HUES48 (cell line): ENCODE data around the gene SVEP1.

Source experiments
- H3K27ac ChIP-seq: one replicate; pipeline ENCODE4 v1.7.0; 2013; ENCODE audit warnings: low read depth, low read length, inconsistent platforms
- H3K27me3 ChIP-seq: 2 replicates; pipeline ENCODE4 v1.6.1; 2013; ENCODE audit warnings: mild to moderate bottlenecking, low read length; ENCODE audit not compliant: control insufficient read depth, insufficient read depth
- H3K36me3 ChIP-seq: 2 replicates; pipeline ENCODE4 v1.6.1; 2013; ENCODE audit warnings: low read length; ENCODE audit not compliant: control insufficient read depth, insufficient read depth
- H3K4me1 ChIP-seq: 2 replicates; pipeline ENCODE4 v1.6.1; 2013; ENCODE audit warnings: mild to moderate bottlenecking, low read length; ENCODE audit not compliant: control insufficient read depth, insufficient read depth
- H3K4me3 ChIP-seq: 2 replicates; pipeline ENCODE4 v1.5.1; 2013; ENCODE audit warnings: mild to moderate bottlenecking, low read depth, low read length
- H3K9ac ChIP-seq: 2 replicates; pipeline ENCODE4 v1.6.1; 2013; ENCODE audit warnings: mild to moderate bottlenecking, low read depth, low read length, moderate library complexity
- H3K9me3 ChIP-seq: 2 replicates; pipeline ENCODE4 v1.6.1; 2013; ENCODE audit warnings: low read length; ENCODE audit not compliant: control insufficient read depth, insufficient read depth

Gene SVEP1

DNA sequence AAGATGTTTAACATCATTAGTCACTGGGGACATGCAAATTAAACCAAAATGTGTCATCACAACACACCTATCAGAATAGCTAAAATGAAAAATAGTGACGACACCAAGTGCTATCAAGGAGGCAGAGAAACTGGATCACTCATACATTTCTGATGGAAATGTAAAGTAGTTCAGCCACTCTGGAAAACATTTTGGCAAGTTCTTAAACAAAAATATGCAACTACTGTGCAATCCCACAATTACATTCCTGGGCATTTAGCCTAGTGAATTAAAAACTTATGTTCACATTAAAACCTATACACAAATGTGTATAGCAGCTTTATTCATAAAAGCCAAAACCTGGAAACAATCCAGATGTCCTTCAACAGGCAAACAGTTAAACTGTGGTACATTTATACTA lies 53.1 kb downstream of the SVEP1 start:
- no peaks in the 10 kb centered on the region for H3K36me3 ChIP-seq
- 0 out of 2 replicates have a peak, but pooled peaks cover 3% of the 10 kb centered on the region for H3K9me3 ChIP-seq
- no peaks in the 10 kb centered on the region for H3K27me3 ChIP-seq
- H3K4me3 ChIP-seq: no peak overlapping the region
- H3K9ac ChIP-seq: no peak overlapping the region
- no peak overlapping the region for H3K27ac ChIP-seq
- no peaks in the 10 kb centered on the region for H3K4me1 ChIP-seq

GRCh38 chr9:110521206-110521605 lies 58.3 kb downstream of the SVEP1 start:
- Histone ChIP-seq H3K4me3 (no peak overlapping the region), H3K27me3 (no peaks in the 10 kb centered on the region), H3K4me1 (no peaks in the 10 kb centered on the region; the same call in 1 of the 2 replicates), H3K9ac (no peak overlapping the region), H3K27ac (no peak overlapping the region), H3K36me3 (no peaks in the 10 kb centered on the region), H3K9me3 (no peaks in the 10 kb centered on the region)

DNA sequence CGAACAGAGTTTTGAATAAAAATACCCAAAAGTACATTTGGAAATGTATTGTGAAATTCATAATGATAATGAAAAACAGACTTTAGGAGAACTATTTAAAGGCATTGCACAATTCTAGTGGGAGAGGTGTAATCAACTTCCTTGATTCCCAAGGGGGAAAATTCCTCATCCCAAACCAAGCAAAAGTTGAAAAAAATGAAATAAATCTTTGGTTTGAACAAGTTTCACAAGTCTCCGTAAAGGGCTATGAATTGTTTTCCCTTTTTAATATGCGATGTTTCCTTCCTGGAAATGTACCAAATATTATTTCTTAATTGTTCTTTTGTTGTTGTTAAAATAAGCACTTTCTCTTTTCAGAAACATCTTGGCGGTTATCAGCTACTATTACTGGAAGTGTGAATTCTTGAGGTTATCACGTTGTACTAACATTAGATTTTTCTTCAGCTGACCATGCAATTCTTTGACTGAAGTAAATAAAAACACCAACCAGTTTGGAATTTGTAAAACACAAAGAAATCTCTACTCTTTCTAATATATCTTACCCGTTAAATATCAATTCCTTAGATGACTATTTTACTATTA lies 59.3 kb downstream of the SVEP1 start:
- H3K27ac ChIP-seq: no peak overlapping the region
- no peaks in the 10 kb centered on the region; the same call in 1 of the 2 replicates for H3K4me1 ChIP-seq
- H3K27me3 ChIP-seq: no peaks in the 10 kb centered on the region
- no peak overlapping the region for H3K9ac ChIP-seq
- no peaks in the 10 kb centered on the region for H3K9me3 ChIP-seq
- no peak overlapping the region for H3K4me3 ChIP-seq
- no peaks in the 10 kb centered on the region for H3K36me3 ChIP-seq

DNA sequence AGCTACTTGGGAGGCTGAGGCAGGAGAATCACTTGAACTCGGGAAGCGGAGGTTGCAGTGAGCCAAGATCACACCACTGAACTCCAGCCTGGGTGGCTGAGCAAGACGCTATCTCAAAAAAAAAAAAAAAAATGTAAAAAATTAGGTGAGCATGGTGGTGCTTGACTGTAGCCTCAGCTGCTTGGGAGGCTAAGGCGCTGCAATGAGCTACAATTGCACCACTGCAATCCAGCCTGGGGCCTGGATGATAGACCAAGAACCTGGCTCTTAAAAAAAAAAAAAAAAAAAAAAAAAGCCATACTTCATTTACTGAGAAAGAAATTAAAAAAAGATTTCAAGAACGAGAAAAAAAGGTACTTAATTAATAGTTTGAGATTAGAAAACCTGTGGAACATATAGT lies 62.1 kb downstream of the SVEP1 start:
- Histone ChIP-seq H3K27me3 (no peaks in the 10 kb centered on the region), H3K27ac (no peak overlapping the region), H3K36me3 (no peaks in the 10 kb centered on the region), H3K9me3 (no peaks in the 10 kb centered on the region), H3K4me3 (no peak overlapping the region), H3K4me1 (no peaks in the 10 kb centered on the region; the same call in 1 of the 2 replicates), H3K9ac (no peak overlapping the region)

DNA sequence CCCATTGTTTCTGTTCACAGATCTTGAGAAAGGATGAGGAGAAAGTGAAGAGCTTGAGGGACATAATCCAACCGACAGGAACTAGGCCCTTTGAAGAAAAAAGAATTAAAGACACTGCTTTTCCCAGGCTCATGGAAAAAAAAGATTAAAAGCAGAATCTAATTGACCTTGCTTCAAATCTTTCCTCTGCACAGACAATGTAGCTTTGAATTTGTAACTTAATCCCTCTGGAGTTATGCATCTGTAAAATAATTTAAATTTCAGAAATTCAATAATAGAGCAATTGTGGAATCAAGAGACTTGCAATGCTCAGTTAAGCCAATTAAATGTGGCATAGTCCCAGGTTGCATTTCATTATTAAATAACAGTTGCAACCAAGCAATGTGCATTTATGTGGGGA lies 64.6 kb downstream of the SVEP1 start:
- Histone ChIP-seq H3K27me3 (no peaks in the 10 kb centered on the region), H3K4me1 (no peaks in the 10 kb centered on the region), H3K9ac (no peak overlapping the region), H3K36me3 (no peaks in the 10 kb centered on the region), H3K4me3 (no peak overlapping the region), H3K27ac (no peak overlapping the region), H3K9me3 (no peaks in the 10 kb centered on the region)

DNA sequence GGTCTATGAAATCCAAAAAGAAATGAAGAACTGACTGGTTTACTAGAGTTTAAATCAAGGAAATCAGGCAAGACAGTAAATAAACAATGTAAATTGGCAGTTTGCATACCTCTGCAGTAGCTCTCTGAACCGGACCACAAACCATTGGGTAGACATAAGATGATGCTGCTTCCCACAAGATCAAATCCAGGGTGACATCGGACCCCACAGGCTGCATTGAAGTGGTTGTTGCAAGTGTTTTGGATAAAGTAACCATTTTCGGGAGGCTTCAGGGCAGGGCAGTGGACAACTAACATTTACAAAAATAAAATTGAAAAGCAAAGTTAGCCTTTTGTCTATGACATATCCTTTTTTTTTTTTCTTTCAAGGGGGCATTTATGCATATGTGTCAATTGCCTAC lies 66.7 kb downstream of the SVEP1 start:
- no peak overlapping the region for H3K9ac ChIP-seq
- H3K27me3 ChIP-seq: no peaks in the 10 kb centered on the region
- H3K4me3 ChIP-seq: no peak overlapping the region
- H3K4me1 ChIP-seq: no peaks in the 10 kb centered on the region
- no peak overlapping the region for H3K27ac ChIP-seq
- no peaks in the 10 kb centered on the region for H3K9me3 ChIP-seq
- no peaks in the 10 kb centered on the region for H3K36me3 ChIP-seq

DNA sequence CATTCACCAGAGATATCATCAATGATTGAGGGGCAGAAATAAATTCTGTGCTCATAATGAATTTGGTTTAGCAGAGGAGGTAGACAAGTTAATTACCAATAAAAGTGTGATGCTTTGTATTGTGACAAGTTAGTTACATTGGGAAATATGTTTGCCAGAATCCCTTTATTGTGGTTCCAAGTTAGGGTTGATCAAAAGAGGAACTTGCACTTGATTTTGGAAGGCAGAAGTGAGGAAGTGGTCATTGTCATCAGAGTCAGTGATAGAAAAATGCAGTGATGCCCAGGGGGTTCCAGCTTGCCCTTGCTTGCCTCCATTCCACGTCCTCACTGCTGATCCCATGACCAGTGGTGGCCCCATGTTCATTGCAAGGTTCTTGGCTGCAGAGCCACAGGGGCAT lies 69.7 kb downstream of the SVEP1 start:
- Histone ChIP-seq H3K4me3 (no peak overlapping the region), H3K36me3 (no peaks in the 10 kb centered on the region), H3K9ac (no peak overlapping the region), H3K9me3 (no peaks in the 10 kb centered on the region), H3K4me1 (no peaks in the 10 kb centered on the region), H3K27me3 (no peaks in the 10 kb centered on the region), H3K27ac (no peak overlapping the region)

DNA sequence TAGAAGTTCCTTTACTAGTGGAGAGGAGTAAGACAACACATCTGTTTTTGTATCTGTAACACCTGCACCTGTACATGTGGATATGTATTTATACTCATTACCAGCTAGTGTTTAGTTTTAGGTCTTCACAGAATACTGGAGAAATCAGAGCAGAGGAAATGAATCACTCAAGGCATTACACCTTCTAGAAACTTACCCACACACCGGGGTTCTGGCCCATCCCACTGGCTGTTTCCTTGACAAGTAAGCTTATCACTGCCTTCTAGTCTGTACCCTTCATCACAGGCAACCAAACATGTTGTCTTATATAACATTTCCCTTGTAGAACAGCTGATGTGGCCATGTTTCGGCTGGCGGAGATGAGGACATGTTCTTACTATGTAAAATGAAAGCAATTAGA lies 76.7 kb downstream of the SVEP1 start:
- Histone ChIP-seq H3K9ac (no peak overlapping the region), H3K36me3 (no peaks in the 10 kb centered on the region), H3K27me3 (no peaks in the 10 kb centered on the region), H3K9me3 (no peaks in the 10 kb centered on the region), H3K4me3 (no peak overlapping the region), H3K4me1 (no peaks in the 10 kb centered on the region), H3K27ac (no peak overlapping the region)

GRCh38 chr9:110499608-110500007 lies 79.9 kb downstream of the SVEP1 start:
- Histone ChIP-seq H3K27me3 (no peaks in the 10 kb centered on the region), H3K9ac (no peak overlapping the region), H3K4me1 (no peaks in the 10 kb centered on the region), H3K9me3 (no peaks in the 10 kb centered on the region), H3K36me3 (no peaks in the 10 kb centered on the region), H3K4me3 (no peak overlapping the region), H3K27ac (no peak overlapping the region)

GRCh38 chr9:110487196-110487595 lies 92.3 kb downstream of the SVEP1 start:
- Histone ChIP-seq H3K36me3 (no peaks in the 10 kb centered on the region), H3K27ac (no peak overlapping the region), H3K27me3 (no peaks in the 10 kb centered on the region), H3K4me3 (no peak overlapping the region), H3K9me3 (no peaks in the 10 kb centered on the region), H3K9ac (no peak overlapping the region), H3K4me1 (no peaks in the 10 kb centered on the region)

DNA sequence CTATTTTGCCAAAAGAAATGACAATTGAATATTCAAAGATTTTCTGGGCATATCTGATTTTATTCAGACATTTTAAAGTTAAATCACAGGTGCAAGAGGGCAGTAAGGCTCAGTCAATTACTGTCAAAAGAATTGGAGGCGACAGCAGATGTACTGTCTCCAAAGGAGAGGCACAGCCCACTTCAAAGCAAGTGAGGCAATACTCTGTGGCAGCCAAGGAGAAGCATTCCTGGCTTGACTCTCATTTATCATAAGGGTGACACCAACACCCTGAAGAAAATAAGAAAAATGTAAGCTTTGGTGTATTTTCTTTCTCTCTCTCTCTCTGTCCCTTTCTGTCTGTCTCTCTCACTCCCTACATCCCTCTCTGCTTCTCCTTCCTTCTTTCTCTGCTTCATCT lies 93.3 kb downstream of the SVEP1 start:
- no peak overlapping the region for H3K9ac ChIP-seq
- no peak overlapping the region for H3K27ac ChIP-seq
- H3K4me3 ChIP-seq: no peak overlapping the region
- no peaks in the 10 kb centered on the region for H3K9me3 ChIP-seq
- no peaks in the 10 kb centered on the region for H3K4me1 ChIP-seq
- H3K27me3 ChIP-seq: no peaks in the 10 kb centered on the region
- H3K36me3 ChIP-seq: no peaks in the 10 kb centered on the region

DNA sequence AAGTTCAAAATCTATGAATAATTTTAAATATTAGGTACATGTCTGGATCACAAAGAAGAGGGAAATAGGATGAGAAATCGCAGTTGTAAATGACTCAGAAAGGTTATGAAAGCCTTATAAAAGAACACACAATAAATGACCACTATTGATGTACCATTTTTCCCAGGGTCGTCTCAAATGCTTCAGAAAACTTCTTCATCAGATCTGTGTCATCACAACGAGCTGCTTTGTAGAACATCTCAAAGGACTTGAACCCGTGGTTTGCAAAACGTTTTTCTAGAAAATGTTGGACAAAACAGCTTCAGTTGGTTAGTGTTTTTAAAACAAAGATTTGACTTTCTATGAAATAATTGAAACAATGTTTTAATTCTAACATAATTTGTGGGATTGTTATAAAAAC lies 100.1 kb downstream of the SVEP1 start:
- Histone ChIP-seq H3K4me1 (no peaks in the 10 kb centered on the region), H3K27me3 (no peaks in the 10 kb centered on the region), H3K36me3 (no peaks in the 10 kb centered on the region), H3K4me3 (no peak overlapping the region), H3K27ac (no peak overlapping the region), H3K9me3 (no peaks in the 10 kb centered on the region), H3K9ac (no peak overlapping the region)
